Middle frontal gyrus (tissue), 1 donor: ENCODE measurements around the gene GDF2.

Experiments
- DNase-seq: peaks from one replicate; pipeline ENCODE4 v3.0.0-alpha.2; 2015; ENCODE audit warnings: low spot score; ENCODE audit errors: extremely low spot score

The GDF2 gene

DNA sequence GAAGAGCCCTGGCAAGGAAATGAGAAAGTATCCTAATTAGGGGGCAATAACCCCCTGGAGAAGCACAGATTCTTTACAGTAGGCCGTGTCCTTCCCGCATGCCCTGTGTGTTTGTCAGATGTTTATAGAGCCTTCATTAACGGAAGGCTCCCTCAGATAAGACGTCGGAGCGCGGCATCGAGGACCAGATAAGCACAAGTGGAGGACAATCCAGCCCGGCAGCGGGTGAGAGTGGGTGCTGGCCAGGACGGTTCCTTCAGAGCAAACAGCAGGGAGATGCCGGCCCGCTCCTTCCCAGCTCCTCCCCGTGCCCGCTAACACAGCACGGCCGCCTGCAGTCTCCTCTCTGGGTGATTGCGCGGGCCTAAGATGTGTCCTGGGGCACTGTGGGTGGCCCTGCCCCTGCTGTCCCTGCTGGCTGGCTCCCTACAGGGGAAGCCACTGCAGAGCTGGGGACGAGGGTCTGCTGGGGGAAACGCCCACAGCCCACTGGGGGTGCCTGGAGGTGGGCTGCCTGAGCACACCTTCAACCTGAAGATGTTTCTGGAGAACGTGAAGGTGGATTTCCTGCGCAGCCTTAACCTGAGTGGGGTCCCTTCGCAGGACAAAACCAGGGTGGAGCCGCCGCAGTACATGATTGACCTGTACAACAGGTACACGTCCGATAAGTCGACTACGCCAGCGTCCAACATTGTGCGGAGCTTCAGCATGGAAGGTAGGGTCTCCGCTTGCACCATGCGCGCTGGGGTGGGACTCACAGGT, at the start of gene GDF2:
Gene GDF2, plus strand, starts transcription at position 155 of the 762 bp plus-strand sequence. Its CDS starts 215 bp downstream, at position 370.
- no peak for DNase-seq

DNA sequence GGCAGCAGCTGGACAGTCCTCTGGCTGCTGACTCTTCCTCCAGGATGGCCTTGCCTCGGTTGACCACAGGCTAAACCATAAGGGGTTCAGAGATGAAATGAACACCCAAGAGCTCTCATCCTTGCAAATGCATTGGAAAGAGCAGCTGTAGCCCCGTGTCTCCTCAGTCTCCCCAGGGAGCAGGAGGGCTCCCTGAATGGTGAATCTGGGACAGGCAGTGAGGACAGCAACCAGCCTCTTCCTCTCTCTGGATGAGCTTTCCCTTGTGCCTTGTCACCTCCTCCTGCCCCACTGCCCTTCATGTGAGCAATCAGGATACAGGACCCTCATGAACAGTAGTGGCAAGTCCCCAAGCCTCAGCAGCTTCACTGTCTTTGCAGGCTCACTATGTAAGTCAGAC, 46.2 kb upstream of the GDF2 start:
- no peak for DNase-seq

DNA sequence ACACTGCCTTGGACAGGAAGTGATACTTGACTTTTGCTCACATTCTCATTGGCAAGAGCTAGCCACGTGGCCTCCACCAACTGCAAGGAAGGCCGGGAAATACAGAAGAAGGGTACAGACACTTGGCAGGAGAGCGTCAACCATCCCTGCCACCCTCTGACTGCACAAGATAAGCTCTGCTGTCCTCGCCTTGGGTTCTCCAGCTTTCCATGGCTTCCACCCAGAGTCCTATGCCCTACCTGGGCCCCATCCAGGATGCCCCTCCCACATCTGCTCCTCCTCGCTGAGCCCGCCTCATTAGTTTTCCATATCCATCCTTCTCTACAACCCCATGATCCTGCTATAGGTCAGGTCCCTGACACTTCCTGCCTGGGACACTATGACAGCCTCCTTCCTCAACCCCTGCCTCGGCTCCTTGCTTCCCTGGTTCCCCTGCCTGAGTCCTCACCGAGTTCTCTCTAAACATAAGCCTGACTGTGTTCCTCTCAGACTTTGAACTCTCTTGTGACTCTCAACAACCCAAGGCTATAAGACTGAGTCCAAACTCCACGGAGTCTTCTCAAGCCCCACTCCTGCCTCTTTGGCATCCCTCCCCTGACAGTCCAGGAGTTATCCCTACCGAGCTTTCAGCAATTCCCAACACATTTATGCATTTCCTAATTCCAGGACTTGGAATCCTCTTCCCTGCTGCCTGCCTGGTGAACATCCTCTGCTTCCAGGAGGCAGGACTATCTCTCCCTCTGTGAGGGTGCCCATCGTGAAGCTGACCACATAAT, 45.5 kb upstream of the GDF2 start:
- DNase-seq: no peak

DNA sequence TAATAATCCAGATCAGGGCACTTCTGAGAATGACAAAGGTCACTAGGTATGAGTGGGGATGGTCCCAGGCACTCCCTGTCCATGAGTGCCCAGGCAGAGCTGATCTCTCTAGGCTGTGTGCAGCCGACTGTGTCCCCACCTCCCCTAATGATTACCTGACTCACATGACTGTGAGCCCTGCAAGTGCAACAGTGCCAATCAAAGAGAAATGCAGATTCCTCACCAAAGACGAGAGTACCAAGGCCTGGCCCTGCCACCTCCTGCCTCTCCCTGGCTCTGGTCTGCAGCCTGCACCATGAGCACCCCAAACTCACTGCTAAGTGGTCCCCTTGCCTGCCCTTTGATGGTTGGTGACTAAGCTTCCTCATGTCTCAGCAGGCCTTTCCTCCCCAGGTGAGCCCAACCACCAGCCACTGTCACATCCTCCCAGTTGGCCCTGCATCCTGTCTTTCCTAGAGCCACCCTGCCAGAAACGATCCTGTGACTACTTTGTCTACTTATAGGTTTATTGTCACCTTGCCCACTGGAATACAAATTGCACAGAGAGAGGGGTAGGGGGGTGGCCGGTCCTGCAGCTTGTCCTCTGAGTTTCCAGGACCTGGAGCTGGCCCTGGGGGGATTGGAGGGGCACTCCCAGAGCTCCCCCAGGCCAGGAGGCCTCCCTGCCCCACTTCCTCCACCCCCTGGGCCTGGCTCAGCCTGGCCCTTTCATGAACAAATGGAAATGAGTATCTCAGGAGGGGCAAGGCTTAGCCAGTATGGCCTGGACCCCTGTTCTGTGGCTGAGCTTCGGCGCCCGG, 44.7 kb upstream of the GDF2 start:
- DNase-seq: no peak

DNA sequence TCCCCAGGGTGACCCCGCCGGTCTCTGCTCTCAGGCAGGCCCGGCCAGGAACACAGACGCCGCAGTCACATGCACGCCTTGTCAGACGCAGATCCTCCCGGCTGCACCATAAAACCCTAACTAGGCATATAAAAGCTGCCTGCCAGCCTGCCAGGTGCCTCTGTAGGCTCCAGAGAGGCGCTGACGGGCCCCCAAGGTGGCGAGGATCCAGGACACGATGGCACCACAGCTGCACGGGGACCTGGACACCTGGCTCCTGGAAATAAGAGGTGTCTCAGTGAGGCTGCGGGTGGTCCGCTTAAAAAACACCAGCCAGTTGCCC, 44.1 kb upstream of the GDF2 start:
- no peak for DNase-seq

- DNase-seq: no peak
These were observed 43.5 kb upstream of the GDF2 start for GRCh38 chr10:47278720-47279119.

- DNase-seq: no peak
These were observed 43.0 kb upstream of the GDF2 start for GRCh38 chr10:47279276-47279675.

DNA sequence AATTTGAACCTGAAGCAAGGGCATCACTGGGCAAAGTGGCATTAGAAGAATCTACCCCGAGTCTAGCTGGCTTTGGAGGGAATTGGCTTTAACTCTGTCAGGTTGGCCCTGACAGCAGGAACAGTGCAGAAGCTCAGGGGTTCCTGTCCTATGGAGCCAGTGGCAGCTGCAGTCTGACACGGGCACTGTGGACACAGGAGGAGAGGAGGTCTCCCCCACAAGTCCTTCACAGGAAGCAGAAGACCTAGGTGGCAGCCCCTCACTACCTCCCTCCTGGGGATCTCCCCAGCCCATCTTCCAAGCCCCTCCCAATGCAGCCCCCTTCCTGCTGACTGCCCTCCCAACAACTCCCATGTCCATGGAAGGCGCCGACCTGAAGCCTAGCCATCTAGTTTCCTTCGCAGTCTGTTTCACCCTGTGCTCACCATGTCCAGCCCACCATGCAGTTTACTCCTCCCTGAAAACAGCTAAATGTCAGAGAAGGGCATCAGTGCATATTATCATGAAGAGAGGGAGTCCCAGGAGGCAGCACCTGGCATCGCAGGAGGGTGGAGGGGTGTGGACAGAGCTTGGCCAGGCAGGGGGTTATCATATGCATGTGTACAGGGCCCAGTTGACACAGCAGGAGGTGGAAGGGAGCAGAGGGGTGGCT, 40.1 kb upstream of the GDF2 start:
- no peak for DNase-seq

GRCh38 chr10:47282657-47283018, 39.6 kb upstream of the GDF2 start:
- no peak for DNase-seq

GRCh38 chr10:47283101-47283630, 39.1 kb upstream of the GDF2 start:
- DNase-seq: no peak

GRCh38 chr10:47283848-47284247, 38.4 kb upstream of the GDF2 start:
- DNase-seq: no peak

DNA sequence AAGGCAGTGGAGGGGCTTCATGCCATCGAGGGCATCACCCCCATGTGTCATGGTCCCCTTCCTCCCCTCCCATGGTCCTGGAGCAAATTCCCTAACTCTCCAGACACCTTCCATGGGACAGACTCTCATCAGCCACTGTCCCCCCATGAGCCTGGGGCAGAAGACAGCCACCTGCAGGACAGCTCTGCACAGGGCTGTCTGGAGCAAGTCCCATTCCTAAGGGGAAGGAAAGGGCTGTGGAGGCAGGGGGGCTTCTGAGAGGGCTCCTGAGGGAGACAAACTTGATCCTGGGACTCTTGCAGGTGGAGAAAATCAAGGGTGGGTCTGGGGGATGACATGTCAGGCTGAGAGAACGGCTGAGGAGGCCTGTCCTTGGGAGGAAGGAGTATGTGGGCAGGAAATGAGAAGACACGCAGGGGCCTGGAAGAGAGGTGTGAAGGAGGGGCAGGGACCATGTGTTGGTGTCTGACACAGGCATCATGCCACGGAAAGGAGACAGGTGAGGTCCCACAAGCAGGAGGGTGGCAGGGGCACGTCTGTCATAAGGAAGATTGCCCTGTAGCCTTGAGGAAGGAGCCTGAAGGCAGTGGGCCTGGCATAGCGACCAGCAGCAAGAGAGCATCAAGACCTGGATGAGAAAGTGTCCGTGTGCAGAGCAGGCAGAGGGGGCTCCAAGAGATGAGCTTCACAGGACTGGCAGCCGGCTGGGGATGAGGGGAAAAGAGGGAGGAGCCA, 36.7 kb upstream of the GDF2 start:
- DNase-seq: no peak

- DNase-seq: no peak
These were observed 36.1 kb upstream of the GDF2 start for GRCh38 chr10:47286116-47286505.

- no peak for DNase-seq
These were observed 35.5 kb upstream of the GDF2 start for GRCh38 chr10:47286591-47287315.

DNA sequence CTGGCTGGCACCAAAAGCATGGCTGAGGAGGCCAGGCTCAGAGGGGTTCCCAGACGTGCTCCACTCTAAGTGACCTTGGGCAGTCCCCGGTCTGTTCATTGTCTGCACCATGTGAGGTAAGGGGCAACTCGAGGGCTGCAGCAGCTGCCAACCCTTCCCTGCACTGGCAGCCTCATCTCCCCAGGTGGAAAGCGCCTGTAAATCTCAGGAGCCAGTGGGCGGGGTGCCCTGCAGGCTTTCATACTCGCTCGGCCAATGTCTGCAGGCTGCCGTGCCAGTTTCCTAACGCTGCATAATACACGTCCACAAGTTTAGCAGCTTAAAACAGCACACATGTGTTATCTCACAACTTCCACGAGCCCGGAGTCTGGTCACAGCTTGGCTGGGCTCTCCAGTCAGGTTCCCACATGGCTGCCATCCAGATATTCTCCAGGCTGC, 34.9 kb upstream of the GDF2 start:
- no peak for DNase-seq

DNA sequence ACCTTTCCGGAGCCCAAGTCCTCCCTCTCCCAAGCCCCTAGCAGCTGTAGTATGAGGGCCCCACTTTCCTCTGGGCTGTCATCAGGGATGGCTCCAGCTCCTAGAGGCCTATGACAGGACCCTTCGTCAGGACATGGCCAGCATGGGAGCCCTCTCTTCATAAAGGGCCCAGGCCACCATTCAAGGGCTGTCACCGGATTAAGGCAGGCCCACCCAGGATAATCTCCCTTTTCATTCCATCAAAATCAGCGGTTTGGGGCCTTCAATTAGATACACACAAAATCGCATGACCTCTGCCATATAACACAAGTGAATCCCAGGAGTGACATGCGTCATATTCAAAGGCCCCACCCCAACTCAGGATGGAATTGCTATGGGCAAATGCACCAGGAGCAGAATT, 34.4 kb upstream of the GDF2 start:
- no peak for DNase-seq

GRCh38 chr10:47288236-47288635, 34.0 kb upstream of the GDF2 start:
- DNase-seq: no peak

DNA sequence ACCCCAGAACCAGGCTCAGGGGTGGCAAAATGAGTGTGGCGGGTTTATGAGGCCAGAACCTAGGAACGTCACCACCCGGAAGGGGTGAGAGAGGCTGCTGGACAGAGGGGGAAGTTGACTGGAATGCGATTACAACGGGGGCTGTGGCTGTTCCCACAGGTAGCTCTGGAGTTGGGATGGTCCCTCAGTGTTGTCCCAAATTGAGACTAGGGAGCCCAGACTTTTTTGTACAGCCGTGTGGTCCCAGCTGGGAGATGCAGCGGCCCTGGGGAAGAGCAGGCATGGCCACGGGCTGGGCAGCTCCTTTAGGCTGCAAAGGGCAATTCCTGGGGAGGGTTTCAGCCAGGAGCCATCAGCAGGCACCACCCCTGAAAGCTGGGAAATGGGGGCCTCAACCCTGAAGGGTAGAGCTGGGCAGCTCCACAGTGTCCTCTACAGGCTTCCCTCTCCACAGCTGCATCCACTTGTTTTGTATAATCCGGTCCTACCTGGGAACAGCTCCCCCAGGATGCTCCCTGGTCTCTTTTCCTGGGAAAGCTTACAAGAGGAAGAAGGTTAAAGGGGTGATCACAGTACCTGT, 33.2 kb upstream of the GDF2 start:
- no peak for DNase-seq

DNA sequence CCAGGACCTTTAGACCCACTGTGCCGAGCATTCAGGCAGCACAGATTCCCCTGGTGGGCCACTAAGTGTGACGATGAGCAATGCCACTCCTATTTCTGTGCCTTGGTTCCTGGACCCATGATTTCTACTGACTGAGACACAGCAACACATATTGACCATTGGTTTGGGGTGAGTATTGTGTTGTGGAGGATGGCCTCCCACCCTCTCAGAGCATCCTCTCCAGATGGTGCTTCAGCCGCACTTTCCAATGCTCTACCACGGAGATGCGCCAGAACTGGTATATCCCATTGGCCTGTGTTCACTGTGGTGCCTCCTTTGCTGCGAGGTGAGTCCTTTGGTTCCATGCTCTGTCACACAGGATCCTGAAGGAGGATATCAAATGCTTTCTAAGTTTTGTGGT, 32.3 kb upstream of the GDF2 start:
- DNase-seq: no peak

DNA sequence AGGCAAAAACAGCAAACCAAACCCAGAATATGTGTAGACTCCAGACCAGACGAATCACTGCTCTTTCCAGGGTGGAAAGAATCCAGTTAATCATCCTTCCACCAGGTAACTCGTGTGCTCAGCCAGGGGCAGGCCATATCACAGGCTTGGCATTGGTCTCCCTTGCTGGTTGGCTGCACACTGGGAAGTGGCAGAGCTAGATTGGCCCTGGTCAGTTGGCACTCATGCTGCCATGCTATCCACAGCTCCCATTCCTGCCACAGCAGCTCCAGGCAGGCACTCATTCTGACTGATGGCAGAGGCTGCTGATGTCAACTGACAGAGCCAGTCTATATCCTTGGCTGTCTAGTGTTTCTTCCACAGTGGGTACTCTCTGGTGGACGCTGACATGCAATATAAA, 31.9 kb upstream of the GDF2 start:
- DNase-seq: no peak
